Mesenchymal stem cell (in vitro differentiated cells and primary cell): Measurements from ENCODE around the gene KCNMB2.

ENCODE experiments used
- DNase-seq: peaks from one replicate; pipeline ENCODE4 v3.0.0-alpha.2; 2013
- H2AFZ ChIP-seq: one replicate; pipeline ENCODE4 v1.6.1; 2013; ENCODE audit warnings: low read depth, mild to moderate bottlenecking, control low read depth, inconsistent platforms, low read length, moderate library complexity
- H2AK5ac ChIP-seq: 2 replicates; pipeline ENCODE4 v1.6.1; 2013; ENCODE audit warnings: low read length, moderate library complexity, mild to moderate bottlenecking, inconsistent platforms; ENCODE audit not compliant: severe bottlenecking
- H2BK120ac ChIP-seq: one replicate; pipeline ENCODE4 v1.6.1; 2013; ENCODE audit warnings: low read depth, mild to moderate bottlenecking, inconsistent platforms, low read length, moderate library complexity
- H2BK12ac ChIP-seq, 2 experiments: one replicate each; pipeline ENCODE4 v1.6.1; 2013; ENCODE audit warnings: inconsistent platforms in 2 of 2, low read length in 2 of 2, mild to moderate bottlenecking in 2 of 2, moderate library complexity in 2 of 2, control low read depth in 1 of 2
- H2BK15ac ChIP-seq: one replicate; pipeline ENCODE4 v1.6.1; 2013; ENCODE audit warnings: mild to moderate bottlenecking, low read depth, inconsistent platforms; ENCODE audit not compliant: poor library complexity, severe bottlenecking
- H2BK5ac ChIP-seq: 2 replicates; pipeline ENCODE4 v1.6.1; 2013; ENCODE audit warnings: low read depth, mild to moderate bottlenecking, low read length, control low read depth, inconsistent platforms; ENCODE audit not compliant: poor library complexity, severe bottlenecking
- H3K14ac ChIP-seq, 2 experiments: one replicate each; pipeline ENCODE4 v1.6.1; 2013; ENCODE audit warnings: inconsistent platforms in 2 of 2, low read length in 2 of 2, control low read depth in 1 of 2, mild to moderate bottlenecking in 1 of 2, moderate library complexity in 1 of 2
- H3K18ac ChIP-seq, 2 experiments: one replicate each; pipeline ENCODE4 v1.6.1; 2013; ENCODE audit warnings: inconsistent platforms in 2 of 2, low read length in 2 of 2, control low read depth in 1 of 2, low read depth in 1 of 2, mild to moderate bottlenecking in 1 of 2
- H3K23ac ChIP-seq, 2 experiments: one replicate each; pipeline ENCODE4 v1.6.1; 2013; ENCODE audit warnings: inconsistent platforms in 2 of 2, low read length in 2 of 2, mild to moderate bottlenecking in 2 of 2, moderate library complexity in 2 of 2, control low read depth in 1 of 2
- H3K27ac ChIP-seq: 2 replicates; pipeline ENCODE4 v1.5.1; 2013; ENCODE audit warnings: mild to moderate bottlenecking, moderate library complexity, low read length, control low read depth, inconsistent platforms; ENCODE audit not compliant: poor library complexity, severe bottlenecking
- H3K27me3 ChIP-seq, 2 experiments: 2 replicates each; pipeline versions ENCODE4 v1.6.1 to v1.7.0; 2013; ENCODE audit warnings: low read length in 2 of 2, mild to moderate bottlenecking in 2 of 2, moderate library complexity in 2 of 2, control low read depth in 1 of 2, inconsistent platforms in 1 of 2; ENCODE audit not compliant: control insufficient read depth in 1 of 2, insufficient read depth in 1 of 2
- H3K36me3 ChIP-seq, 2 experiments: 2 replicates each; pipeline versions ENCODE4 v1.6.1 to v1.7.0; 2013; ENCODE audit warnings: low read length in 2 of 2, control low read depth in 1 of 2, inconsistent platforms in 1 of 2, low read depth in 1 of 2, mild to moderate bottlenecking in 1 of 2; ENCODE audit not compliant: insufficient read depth in 2 of 2, control insufficient read depth in 1 of 2
- H3K4ac ChIP-seq, 2 experiments: one replicate each; pipeline ENCODE4 v1.6.1; 2013; ENCODE audit warnings: inconsistent platforms in 2 of 2, low read length in 2 of 2, mild to moderate bottlenecking in 2 of 2, moderate library complexity in 2 of 2, control low read depth in 1 of 2, low read depth in 1 of 2
- H3K4me1 ChIP-seq: 2 replicates; pipeline ENCODE4 v1.6.1; 2013; ENCODE audit warnings: low read depth, low read length, control low read depth; ENCODE audit not compliant: control insufficient read depth, insufficient read depth
- H3K4me2 ChIP-seq: 2 replicates; pipeline ENCODE4 v1.6.1; 2013; ENCODE audit warnings: low read length, mild to moderate bottlenecking, inconsistent platforms; ENCODE audit not compliant: poor library complexity, severe bottlenecking
- H3K4me3 ChIP-seq, 2 experiments: 2 replicates each; pipeline versions ENCODE4 v1.5.1 to v1.7.0; 2013; ENCODE audit warnings: low read length in 2 of 2, mild to moderate bottlenecking in 2 of 2, control low read depth in 1 of 2, low read depth in 1 of 2; ENCODE audit not compliant: insufficient read depth in 1 of 2
- H3K79me1 ChIP-seq: replicated peaks from 2 replicates; pipeline ENCODE4 v1.6.1; 2013; ENCODE audit warnings: mild to moderate bottlenecking, control low read depth, low read length, inconsistent platforms; ENCODE audit not compliant: poor library complexity, severe bottlenecking
- H3K9ac ChIP-seq: 2 replicates; pipeline ENCODE4 v1.7.0; 2013; ENCODE audit warnings: mild to moderate bottlenecking, low read length, moderate library complexity
- H3K9me3 ChIP-seq: 2 replicates; pipeline ENCODE4 v1.7.0; 2013; ENCODE audit warnings: mild to moderate bottlenecking, low read length; ENCODE audit not compliant: control insufficient read depth
- H4K8ac ChIP-seq: one replicate; pipeline ENCODE4 v1.6.1; 2013; ENCODE audit warnings: inconsistent platforms, mild to moderate bottlenecking, low read length, moderate library complexity
- H4K91ac ChIP-seq: one replicate; pipeline ENCODE4 v1.6.1; 2013; ENCODE audit warnings: mild to moderate bottlenecking, low read length, inconsistent platforms
- WGBS: methylation state at CpG from one replicate; pipeline ENCODE4 v1.1.7; 2013; ENCODE audit warnings: mixed read lengths; 5-methylcytosine and 5-hydroxymethylcytosine counted together

The KCNMB2 gene

GRCh38 chr3:178588628-178589027 lies 52.4 kb downstream of the KCNMB2 start:
- Histone ChIP-seq H3K18ac (no peak overlapping the region), H3K9me3 (no peaks in the 10 kb centered on the region), H2AFZ (no peak overlapping the region), H4K91ac (no peak overlapping the region), H2BK120ac (no peak overlapping the region), H3K27me3 (no peaks in the 10 kb centered on the region), H3K9ac (no peak overlapping the region), H3K23ac (no peak overlapping the region), H2BK12ac (no peak overlapping the region), H3K4ac (no peak overlapping the region), H3K14ac (no peak overlapping the region), H3K4me3 (no peak overlapping the region), H4K8ac (no peak overlapping the region), H3K4me1 (no peaks in the 10 kb centered on the region), H2BK5ac (no peak overlapping the region), H3K79me1 (no peaks in the 10 kb centered on the region), H3K4me2 (no peak overlapping the region), H2BK15ac (no peak overlapping the region), H2AK5ac (no peak overlapping the region), H3K36me3 (no peaks in the 10 kb centered on the region), H3K27ac (no peak overlapping the region)
- no peak for DNase-seq
- WGBS = 75% methylated on average over 4 of the region's 4 CpGs

DNA sequence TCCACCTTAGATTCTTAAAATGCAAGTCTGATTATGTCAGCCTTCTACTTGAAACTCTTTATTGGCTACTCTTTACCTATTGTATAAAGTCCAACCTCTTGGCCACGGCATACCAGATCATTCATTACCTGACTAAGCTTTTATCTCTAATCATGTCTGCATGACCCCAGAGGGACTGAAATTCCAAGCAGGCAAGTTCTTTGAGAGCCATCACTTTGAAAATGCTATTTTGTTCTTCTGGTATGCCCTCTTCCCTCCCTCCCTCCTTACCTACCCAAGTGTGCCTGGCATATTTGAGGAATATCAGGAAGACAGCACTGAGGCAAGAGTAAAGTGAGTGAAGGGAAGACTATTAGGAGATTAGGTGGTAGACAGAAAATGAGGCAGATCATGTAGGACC lies 57.5 kb downstream of the KCNMB2 start:
- Histone ChIP-seq H3K4ac (no peak overlapping the region), H2BK5ac (no peak overlapping the region), H3K23ac (no peak overlapping the region), H3K27me3 (no peaks in the 10 kb centered on the region), H3K4me2 (no peak overlapping the region), H2BK15ac (no peak overlapping the region), H2BK12ac (no peak overlapping the region), H3K27ac (no peak overlapping the region), H3K9ac (no peak overlapping the region), H3K14ac (no peak overlapping the region), H2AK5ac (no peak overlapping the region), H2AFZ (no peak overlapping the region), H4K91ac (no peak overlapping the region), H3K9me3 (no peaks in the 10 kb centered on the region), H4K8ac (no peak overlapping the region), H2BK120ac (no peak overlapping the region), H3K79me1 (no peaks in the 10 kb centered on the region), H3K18ac (no peak overlapping the region), H3K4me1 (no peaks in the 10 kb centered on the region), H3K4me3 (no peak overlapping the region), H3K36me3 (no peaks in the 10 kb centered on the region)
- WGBS = 86% methylated on average over 1 of the region's 1 CpG
- DNase-seq = no peak

DNA sequence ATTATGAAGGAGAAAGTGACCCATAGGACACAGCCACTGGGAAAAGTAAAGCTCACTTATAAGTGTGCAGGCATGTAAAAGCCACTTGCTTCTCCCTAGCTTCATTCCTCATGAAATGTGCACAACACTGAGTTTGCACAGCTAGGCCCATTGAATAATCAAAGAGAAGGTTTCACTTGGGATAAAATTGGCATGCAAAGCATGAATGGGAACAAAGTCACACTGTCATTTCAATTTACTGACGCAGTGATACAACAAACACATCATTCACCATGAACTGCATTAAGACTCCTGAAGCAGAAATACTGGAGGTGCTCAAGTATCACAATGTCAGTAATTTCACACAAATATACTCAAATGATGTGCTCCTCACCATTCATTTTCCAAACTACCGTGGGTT lies 61.1 kb downstream of the KCNMB2 start:
- H4K8ac ChIP-seq = no peak overlapping the region

DNA sequence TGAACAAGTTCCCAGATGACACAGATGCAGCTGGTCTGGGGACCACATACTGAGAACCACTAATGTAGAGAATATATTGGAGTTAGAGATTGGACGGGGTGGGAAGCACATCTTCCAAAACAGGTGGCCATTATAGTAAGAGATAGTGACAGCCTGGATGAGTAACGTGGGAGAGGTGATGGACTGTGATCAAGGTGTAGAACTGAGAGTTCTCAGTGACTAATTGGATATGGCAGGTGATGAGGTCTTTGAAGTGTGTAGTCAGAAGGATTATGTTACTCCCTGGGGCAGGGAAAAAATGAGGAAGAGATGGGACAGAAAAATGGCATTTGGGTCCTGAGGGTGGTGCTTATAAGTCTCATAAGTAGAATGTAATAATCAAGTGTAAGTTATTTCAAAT lies 66.6 kb downstream of the KCNMB2 start:
- WGBS = 90% methylated on average over 2 of the region's 2 CpGs
- no peak overlapping the region for H3K9ac ChIP-seq
- no peak overlapping the region for H3K4ac ChIP-seq
- H3K4me1 ChIP-seq = no peaks in the 10 kb centered on the region
- H3K18ac ChIP-seq = no peak overlapping the region
- no peak overlapping the region for H2BK120ac ChIP-seq
- no peak overlapping the region for H3K23ac ChIP-seq
- no peak overlapping the region for H2BK12ac ChIP-seq
- no peaks in the 10 kb centered on the region for H3K9me3 ChIP-seq
- no peak overlapping the region for H2AK5ac ChIP-seq
- no peaks in the 10 kb centered on the region for H3K36me3 ChIP-seq
- H3K27ac ChIP-seq = no peak overlapping the region
- no peak overlapping the region for H3K4me2 ChIP-seq
- no peak for DNase-seq
- H4K91ac ChIP-seq = no peak overlapping the region
- H3K4me3 ChIP-seq = no peak overlapping the region
- H4K8ac ChIP-seq = no peak overlapping the region
- H2BK5ac ChIP-seq = no peak overlapping the region
- H2BK15ac ChIP-seq = no peak overlapping the region
- H3K27me3 ChIP-seq = no peaks in the 10 kb centered on the region
- H3K79me1 ChIP-seq = no peaks in the 10 kb centered on the region
- no peak overlapping the region for H3K14ac ChIP-seq
- no peak overlapping the region for H2AFZ ChIP-seq

More for the DNA sequence above, 61.1 kb downstream of the KCNMB2 start:
- no peak overlapping the region for H3K9ac ChIP-seq
- H3K23ac ChIP-seq = no peak overlapping the region
- H3K27ac ChIP-seq = no peak overlapping the region
- H2BK12ac ChIP-seq = no peak overlapping the region
- WGBS = 100% methylated on average over 1 of the region's 2 CpGs
- H2BK120ac ChIP-seq = no peak overlapping the region
- no peak overlapping the region for H2AFZ ChIP-seq
- no peak overlapping the region for H2BK5ac ChIP-seq
- H3K14ac ChIP-seq = no peak overlapping the region
- no peak overlapping the region for H3K18ac ChIP-seq
- no peak overlapping the region for H4K91ac ChIP-seq
- no peaks in the 10 kb centered on the region for H3K36me3 ChIP-seq
- no peak for DNase-seq
- H3K27me3 ChIP-seq = no peaks in the 10 kb centered on the region
- H2BK15ac ChIP-seq = no peak overlapping the region
- H3K4me3 ChIP-seq = no peak overlapping the region
- no peak overlapping the region for H3K4ac ChIP-seq
- H3K4me1 ChIP-seq = no peaks in the 10 kb centered on the region
- H3K4me2 ChIP-seq = no peak overlapping the region
- H3K79me1 ChIP-seq = no peaks in the 10 kb centered on the region
- H2AK5ac ChIP-seq = no peak overlapping the region
- no peaks in the 10 kb centered on the region for H3K9me3 ChIP-seq
